K562 (cell line): ENCODE results near the gene ARF4. TPM values are rescaled to one million over a fixed set of nuclear protein-coding genes. Genes with fewer than 3 reads are reported as not detected.

Experiments
- AFF1 ChIP-seq, 2 experiments: fragments of 450-650 bp; IDR thresholded peaks; 2 replicates each; pipeline ENCODE4 v1.6.1; 2018; ENCODE audit warnings: mild to moderate bottlenecking in 2 of 2, low read depth in 1 of 2; ENCODE audit not compliant: partially characterized antibody in 2 of 2
- FOXK1 ChIP-seq: sonication (generic); formaldehyde crosslinking; IDR thresholded peaks from 2 replicates; pipeline ENCODE4 v1.8.0; 2022; ENCODE audit warnings: missing genetic modification reagents, mild to moderate bottlenecking, borderline replicate concordance
- RREB1 ChIP-seq: fragments of 250-450 bp; sonication (Bioruptor Pico); IDR thresholded peaks from 2 replicates; pipeline ENCODE4 v1.4.0; 2020
- ZNF511 ChIP-seq: sonication (generic); formaldehyde crosslinking; IDR thresholded peaks from 2 replicates; pipeline ENCODE4 v1.8.0; 2022; ENCODE audit warnings: mild to moderate bottlenecking, missing genetic modification reagents
- polyA plus RNA-seq, 8 experiments: library from polyadenylated mRNA; depleted of rRNA in 4 of 8; stranded (reverse) in 5 of 8; unstranded in 3 of 8; fragments of >200 nt; fragmentation: Nextera tagmentation in 2 of 8; fragmentation: Illumina TruSeq in 1 of 8; extraction: Ambion mirVana in 2 of 8; extraction: Trizol in 1 of 8; gene quantifications; 2 replicates each; pipeline versions ENCODE4 v1.2.1 to v1.2.3, GENCODE V29; 2011 to 2014; ENCODE audit warnings: inconsistent platforms in 1 of 8, missing spikeins in 1 of 8
- total RNA-seq, 7 experiments: library from RNA; depleted of rRNA in 6 of 7; stranded (reverse); fragments of >200 nt in 6 of 7; fragmentation: Illumina TruSeq in 2 of 7; extraction: Trizol in 2 of 7; gene quantifications; 2 replicates each; pipeline versions ENCODE4 v1.2.1 to v1.2.3, GENCODE V29; 2011 to 2021; ENCODE audit warnings: low replicate concordance in 1 of 7

The ARF4 gene
- total and polyA plus RNA-seq, 9 of the 15 experiments (the other 6 are each of a cell fraction or from before 2014, with no cell fraction given): 41.1 to 273 (median 83.8) TPM

GRCh38 chr3:57598765-57599360, 1.7 kb upstream of the ARF4 start (continued):
- no peak for TF ChIP-seq RREB1 (CRISPR knock-in tag)
- TF ChIP-seq FOXK1 (CRISPR knock-in tag): no peak
- no peak for TF ChIP-seq AFF1 (IDR thresholded peaks at IDR 0.05; ENCODE audit: low read depth in 1 of 2, partially characterized antibody in 2 of 2)
- TF ChIP-seq ZNF511 (CRISPR knock-in tag): no peak
